Measurements from ENCODE around the gene BUD31. TPM values are rescaled to one million over a fixed set of nuclear protein-coding genes. Genes with fewer than 3 reads are reported as not detected.

BUD31 gene
- total RNA-seq, 1 experiment from 2014 or later = 154 TPM

- DNase-seq (ENCODE audit: low read depth, low spot score) (no peak), ATAC-seq (no peak)
- Histone ChIP-seq H3K4me1 (ENCODE audit: control insufficient read depth in 1 of 2, insufficient read depth in 2 of 2, low read length in 2 of 2) (no peaks in the 10 kb centered on the region), H3K9me3 (ENCODE audit: control insufficient read depth in 1 of 2, insufficient read depth in 1 of 2, low read depth in 1 of 2, low read length in 2 of 2) (no peaks in the 10 kb centered on the region), H3K27me3 (ENCODE audit: insufficient read depth, low read length) (no peaks in the 10 kb centered on the region), H2AFZ (ENCODE audit: low read depth, low read length, poor library complexity, severe bottlenecking) (no peak overlapping the region), H3K36me3 (ENCODE audit: control insufficient read depth in 1 of 2, insufficient read depth in 2 of 2, low read length in 2 of 2) (peaks cover 41 to 57% of the 10 kb centered on the region in 2 experiments; a peak in 3 of 4 replicates), H3K4me3 (replicated peaks in 1 of 2; ENCODE audit: low read depth in 1 of 2, low read length in 2 of 2) (no peak overlapping the region), H3K4me2 (ENCODE audit: low read length) (no peak overlapping the region), H3K79me2 (ENCODE audit: insufficient read depth, low read length) (peaks cover 20% of the 10 kb centered on the region; the same call in 1 of the 2 replicates), H4K20me1 (ENCODE audit: insufficient read depth) (no peaks in the 10 kb centered on the region), H3K27ac (ENCODE audit: low read depth, low read length) (no peak overlapping the region), H3K9ac (ENCODE audit: low read length) (no peak overlapping the region), H3K9me2 (ENCODE audit: insufficient read depth) (no peaks in the 10 kb centered on the region)
- ChIA-PET POLR2A (no interaction called here), RAD21 (ENCODE audit: low non-redundant PET in 1 of 2, low total read pairs in 2 of 2, uncharacterized antibody in 2 of 2, unreplicated experiment in 2 of 2) (no interaction called here), CTCF (no interaction called here)
- intact Hi-C loops (cut with micrococcal nuclease) = no loop called here
- BruUV-seq (replicated peaks) = no TSS peak
- TF ChIP-seq POLR2A (IDR thresholded peaks at IDR 0.05; ENCODE audit: borderline replicate concordance, extremely low read depth, insufficient read depth, insufficient read length) (no peak), CTCF (IDR thresholded peaks at IDR 0.05 in 2 of 3, conservative IDR thresholded peaks at IDR 0.05 in 1 of 3; ENCODE audit: borderline replicate concordance in 1 of 3, insufficient read depth in 1 of 3, low read depth in 2 of 3, low read length in 2 of 3) (no peak), FOSL1 (IDR thresholded peaks at IDR 0.05; ENCODE audit: low read depth) (no peak), RAD21 (IDR thresholded peaks at IDR 0.05; ENCODE audit: low read depth) (no peak), EZH2 (IDR thresholded peaks at IDR 0.05) (no peak)
Observed at GRCh38 chr7:99451936-99452335, 43.2 kb downstream of the BUD31 start.

- Histone ChIP-seq H3K4me3 (replicated peaks in 1 of 2; ENCODE audit: low read depth in 1 of 2, low read length in 2 of 2) (no peak overlapping the region), H3K4me1 (ENCODE audit: control insufficient read depth in 1 of 2, insufficient read depth in 2 of 2, low read length in 2 of 2) (no peaks in the 10 kb centered on the region), H3K4me2 (ENCODE audit: low read length) (no peak overlapping the region), H2AFZ (ENCODE audit: low read depth, low read length, poor library complexity, severe bottlenecking) (no peak overlapping the region), H3K36me3 (ENCODE audit: control insufficient read depth in 1 of 2, insufficient read depth in 2 of 2, low read length in 2 of 2) (peaks cover 39 to 63% of the 10 kb centered on the region in 2 experiments; a peak in 3 of 4 replicates), H3K79me2 (ENCODE audit: insufficient read depth, low read length) (peaks cover 26% of the 10 kb centered on the region; the same call in 1 of the 2 replicates), H3K27ac (ENCODE audit: low read depth, low read length) (no peak overlapping the region), H3K9ac (ENCODE audit: low read length) (no peak overlapping the region), H3K9me2 (ENCODE audit: insufficient read depth) (no peaks in the 10 kb centered on the region), H4K20me1 (ENCODE audit: insufficient read depth) (no peaks in the 10 kb centered on the region), H3K9me3 (ENCODE audit: control insufficient read depth in 1 of 2, insufficient read depth in 1 of 2, low read depth in 1 of 2, low read length in 2 of 2) (no peaks in the 10 kb centered on the region), H3K27me3 (ENCODE audit: insufficient read depth, low read length) (no peaks in the 10 kb centered on the region)
- ChIA-PET CTCF (no interaction called here), RAD21 (ENCODE audit: low non-redundant PET in 1 of 2, low total read pairs in 2 of 2, uncharacterized antibody in 2 of 2, unreplicated experiment in 2 of 2) (no interaction called here), POLR2A (no interaction called here)
- intact Hi-C loops (cut with micrococcal nuclease) = no loop called here
- ATAC-seq (no peak), DNase-seq (ENCODE audit: low read depth, low spot score) (no peak)
- no TSS peak for BruUV-seq (replicated peaks)
- TF ChIP-seq JUND (IDR thresholded peaks at IDR 0.05) = no peak
Observed at GRCh38 chr7:99452541-99452940, 43.8 kb downstream of the BUD31 start.

Data from HCT116 (cell line).